ENCODE measurements around the gene ACOT12. TPM values are rescaled to one million over a fixed set of nuclear protein-coding genes. Genes with fewer than 3 reads are reported as not detected.
A peak's percentile ranks its signal among the peaks of the same experiment; 100 is the strongest.
"Not testable (repeated sequence)": the region's sequence is repeated elsewhere in the genome, so short reads cannot be mapped to it uniquely, and the experiment has no call there.

Gene ACOT12
- total and polyA plus RNA-seq, 2 experiments from 2014 or later = 0.15 TPM; not detected in 1

- no peak overlapping the region for H3K4me2 ChIP-seq
- H3K4me1 ChIP-seq (ENCODE audit: insufficient read depth) = no peaks in the 10 kb centered on the region
- Mint-ChIP-seq H3K9me3 (no peaks in the 10 kb centered on the region), H3K4me1 (peaks cover 13% of the 10 kb centered on the region; the same call in 2 of the 3 replicates), H3K27ac (no peak overlapping the region), H3K27me3 (ENCODE audit: insufficient read depth, low read depth, poor library complexity) (no peaks in the 10 kb centered on the region), H3K36me3 (ENCODE audit: low read depth) (no peaks in the 10 kb centered on the region), H3K4me3 (no peak overlapping the region)
- no peaks in the 10 kb centered on the region for H3K27me3 ChIP-seq (ENCODE audit: insufficient read depth)
- ATAC-seq (no peak), DNase-seq (ENCODE audit: low spot score) (peak; percentile 5)
- no peak overlapping the region for H2AFZ ChIP-seq
- no peaks in the 10 kb centered on the region for H4K20me1 ChIP-seq (replicated peaks; ENCODE audit: insufficient read depth)
- no peaks in the 10 kb centered on the region for H3F3A ChIP-seq (replicated peaks; ENCODE audit: low read depth)
- TF ChIP-seq EZH2 (IDR thresholded peaks at IDR 0.05; ENCODE audit: low read depth, unreplicated experiment) (no peak), STAT1 (IDR thresholded peaks at IDR 0.05; ENCODE audit: unreplicated experiment) (no peak), ZNF114 (CRISPR knock-in tag; IDR thresholded peaks at IDR 0.05) (no peak), ZNF462 (CRISPR knock-in tag; IDR thresholded peaks at IDR 0.05) (no peak), POLR2AphosphoS5 (IDR thresholded peaks at IDR 0.05; ENCODE audit: low read depth) (no peak)
- TF ChIP-seq, protein P1, sequence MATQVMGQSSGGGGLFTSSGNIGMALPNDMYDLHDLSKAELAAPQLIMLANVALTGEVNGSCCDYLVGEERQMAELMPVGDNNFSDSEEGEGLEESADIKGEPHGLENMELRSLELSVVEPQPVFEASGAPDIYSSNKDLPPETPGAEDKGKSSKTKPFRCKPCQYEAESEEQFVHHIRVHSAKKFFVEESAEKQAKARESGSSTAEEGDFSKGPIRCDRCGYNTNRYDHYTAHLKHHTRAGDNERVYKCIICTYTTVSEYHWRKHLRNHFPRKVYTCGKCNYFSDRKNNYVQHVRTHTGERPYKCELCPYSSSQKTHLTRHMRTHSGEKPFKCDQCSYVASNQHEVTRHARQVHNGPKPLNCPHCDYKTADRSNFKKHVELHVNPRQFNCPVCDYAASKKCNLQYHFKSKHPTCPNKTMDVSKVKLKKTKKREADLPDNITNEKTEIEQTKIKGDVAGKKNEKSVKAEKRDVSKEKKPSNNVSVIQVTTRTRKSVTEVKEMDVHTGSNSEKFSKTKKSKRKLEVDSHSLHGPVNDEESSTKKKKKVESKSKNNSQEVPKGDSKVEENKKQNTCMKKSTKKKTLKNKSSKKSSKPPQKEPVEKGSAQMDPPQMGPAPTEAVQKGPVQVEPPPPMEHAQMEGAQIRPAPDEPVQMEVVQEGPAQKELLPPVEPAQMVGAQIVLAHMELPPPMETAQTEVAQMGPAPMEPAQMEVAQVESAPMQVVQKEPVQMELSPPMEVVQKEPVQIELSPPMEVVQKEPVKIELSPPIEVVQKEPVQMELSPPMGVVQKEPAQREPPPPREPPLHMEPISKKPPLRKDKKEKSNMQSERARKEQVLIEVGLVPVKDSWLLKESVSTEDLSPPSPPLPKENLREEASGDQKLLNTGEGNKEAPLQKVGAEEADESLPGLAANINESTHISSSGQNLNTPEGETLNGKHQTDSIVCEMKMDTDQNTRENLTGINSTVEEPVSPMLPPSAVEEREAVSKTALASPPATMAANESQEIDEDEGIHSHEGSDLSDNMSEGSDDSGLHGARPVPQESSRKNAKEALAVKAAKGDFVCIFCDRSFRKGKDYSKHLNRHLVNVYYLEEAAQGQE (IDR thresholded peaks at IDR 0.05; ENCODE audit: unreplicated experiment) = no peak
- TF ChIP-seq, protein P2, sequence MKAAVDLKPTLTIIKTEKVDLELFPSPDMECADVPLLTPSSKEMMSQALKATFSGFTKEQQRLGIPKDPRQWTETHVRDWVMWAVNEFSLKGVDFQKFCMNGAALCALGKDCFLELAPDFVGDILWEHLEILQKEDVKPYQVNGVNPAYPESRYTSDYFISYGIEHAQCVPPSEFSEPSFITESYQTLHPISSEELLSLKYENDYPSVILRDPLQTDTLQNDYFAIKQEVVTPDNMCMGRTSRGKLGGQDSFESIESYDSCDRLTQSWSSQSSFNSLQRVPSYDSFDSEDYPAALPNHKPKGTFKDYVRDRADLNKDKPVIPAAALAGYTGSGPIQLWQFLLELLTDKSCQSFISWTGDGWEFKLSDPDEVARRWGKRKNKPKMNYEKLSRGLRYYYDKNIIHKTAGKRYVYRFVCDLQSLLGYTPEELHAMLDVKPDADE (IDR thresholded peaks at IDR 0.05) = no peak
- H3K9me2 ChIP-seq (ENCODE audit: insufficient read depth) = no peaks in the 10 kb centered on the region
- H3K27ac ChIP-seq (ENCODE audit: low read depth) = no peak overlapping the region
- H3K36me3 ChIP-seq (ENCODE audit: insufficient read depth) = no peaks in the 10 kb centered on the region
- H3K4me3 ChIP-seq = no peak overlapping the region
- H3K79me2 ChIP-seq (replicated peaks; ENCODE audit: insufficient read depth) = no peaks in the 10 kb centered on the region
Measured at GRCh38 chr5:81408496-81408895, 14.6 kb upstream of the ACOT12 start.

- H3K4me1 ChIP-seq (ENCODE audit: insufficient read depth); H3K27me3 Mint-ChIP-seq (ENCODE audit: insufficient read depth, low read depth, poor library complexity); H3K27me3 ChIP-seq (ENCODE audit: insufficient read depth); H2AFZ ChIP-seq; H3K4me2 ChIP-seq; H3K4me3 ChIP-seq; H3K9me2 ChIP-seq (ENCODE audit: insufficient read depth); H3K9me3 Mint-ChIP-seq; H3K36me3 Mint-ChIP-seq (ENCODE audit: low read depth); H3K4me3 Mint-ChIP-seq; H3K79me2 ChIP-seq (replicated peaks; ENCODE audit: insufficient read depth); H4K20me1 ChIP-seq (replicated peaks; ENCODE audit: insufficient read depth); H3F3A ChIP-seq (replicated peaks; ENCODE audit: low read depth); H3K27ac Mint-ChIP-seq; ATAC-seq; DNase-seq (ENCODE audit: low spot score); H3K36me3 ChIP-seq (ENCODE audit: insufficient read depth): not testable (repeated sequence)
- H3K4me1 Mint-ChIP-seq = peaks cover 13% of the 10 kb centered on the region; the same call in 2 of the 3 replicates
- peak overlapping the region; percentile 14; the same call in 1 of the 2 replicates for H3K27ac ChIP-seq (ENCODE audit: low read depth)
Measured at GRCh38 chr5:81407811-81408210, 13.9 kb upstream of the ACOT12 start.

All from GM23338 (cell line).